PFSK-1 (cell line): ENCODE data around the gene ABCA7.

Experiments
- FOXP2 ChIP-seq: optimal IDR thresholded peaks from 2 replicates; pipeline ENCODE3; 2011; ENCODE audit warnings: borderline replicate concordance, control low read depth, inconsistent platforms; ENCODE audit not compliant: insufficient read depth; ENCODE audit errors: extremely low read length, extremely low read depth
- POLR2AphosphoS5 ChIP-seq: IDR thresholded peaks from 2 replicates; pipeline ENCODE4 v1.6.1; 2012; ENCODE audit warnings: low read depth, mild to moderate bottlenecking, control low read depth, low read length, moderate library complexity
- REST ChIP-seq, 2 experiments: IDR thresholded peaks; 2 replicates each; pipeline versions ENCODE4 v1.6.1 to v1.8.0; 2011 to 2012; ENCODE audit warnings: low read depth in 2 of 2, low read length in 2 of 2, control low read depth in 1 of 2, inconsistent platforms in 1 of 2, mild to moderate bottlenecking in 1 of 2, moderate library complexity in 1 of 2; ENCODE audit not compliant: insufficient read depth in 1 of 2
- SIN3A ChIP-seq: IDR thresholded peaks from 2 replicates; pipeline ENCODE4 v1.6.1; 2012; ENCODE audit warnings: mild to moderate bottlenecking, low read length, moderate library complexity, borderline replicate concordance; ENCODE audit not compliant: insufficient read depth
- TAF1 ChIP-seq: IDR thresholded peaks from 2 replicates; pipeline ENCODE4 v1.6.1; 2012; ENCODE audit warnings: low read length, control low read depth, borderline replicate concordance; ENCODE audit not compliant: insufficient read depth

The ABCA7 gene

DNA sequence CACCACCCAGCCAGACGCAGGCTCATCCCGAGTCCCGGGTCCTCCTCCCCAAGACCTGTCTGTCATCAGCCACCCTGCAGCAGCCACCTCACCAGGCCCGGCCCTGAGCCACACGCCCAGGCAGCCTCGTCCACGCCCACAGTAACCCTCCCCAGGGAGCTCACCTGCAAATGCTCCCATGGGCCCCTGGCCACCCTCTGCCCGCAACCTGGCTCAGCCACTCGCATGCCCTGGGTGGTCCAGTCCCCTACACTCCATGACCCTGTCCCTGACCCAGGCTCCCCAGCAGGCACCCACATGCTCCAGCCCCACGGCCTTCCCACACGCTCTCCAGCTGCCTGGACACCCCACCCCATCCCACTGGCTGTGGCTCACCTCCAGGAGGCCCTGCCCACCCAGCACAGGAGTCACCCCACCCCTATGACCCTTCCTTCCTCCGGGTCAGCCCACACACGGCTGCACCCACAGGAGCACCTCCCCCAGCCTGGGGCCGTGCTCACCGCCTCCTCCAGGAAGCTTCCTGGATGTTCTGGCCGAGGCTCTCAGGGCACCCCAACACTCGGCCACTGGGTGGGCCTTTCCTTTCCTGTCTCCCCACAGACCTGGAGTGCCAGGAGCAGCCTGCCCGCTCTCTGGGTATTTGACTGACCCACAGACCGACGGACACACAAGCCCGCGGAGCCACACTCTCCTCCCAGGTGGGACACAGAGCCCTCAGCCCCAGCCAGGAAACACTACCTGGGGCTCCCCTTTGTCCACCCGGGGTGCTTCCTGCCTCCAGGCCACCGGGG is 22.6 kb upstream of the ABCA7 start:
- no peak for TF ChIP-seq REST (IDR thresholded peaks at IDR 0.05; ENCODE audit: insufficient read depth in 1 of 2, low read depth in 2 of 2, low read length in 2 of 2)
- no peak for TF ChIP-seq TAF1
- no peak for TF ChIP-seq SIN3A

DNA sequence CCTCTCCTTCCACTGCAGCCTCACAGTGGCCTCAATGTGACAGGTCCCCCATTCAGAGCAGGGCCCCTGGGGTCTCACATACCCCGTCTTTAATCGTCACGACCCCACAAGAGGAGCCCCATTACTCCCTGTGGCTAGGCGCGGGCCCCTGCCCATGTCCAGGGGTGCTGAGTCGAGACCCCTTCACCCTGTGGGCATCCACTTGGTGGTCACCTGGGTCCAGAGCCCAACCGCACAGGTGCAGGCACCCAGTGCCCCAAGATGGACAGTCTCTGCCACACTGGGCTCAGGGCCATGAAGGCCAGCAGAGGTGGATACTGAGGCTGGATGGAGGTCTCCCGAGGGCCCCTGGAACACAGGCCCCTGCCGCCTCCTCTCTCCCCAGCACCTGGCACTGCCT is 22.0 kb upstream of the ABCA7 start:
- TF ChIP-seq REST (IDR thresholded peaks at IDR 0.05; ENCODE audit: insufficient read depth in 1 of 2, low read depth in 2 of 2, low read length in 2 of 2) (no peak), TAF1 (no peak), POLR2AphosphoS5 (no peak), SIN3A (no peak), FOXP2 (no peak)

DNA sequence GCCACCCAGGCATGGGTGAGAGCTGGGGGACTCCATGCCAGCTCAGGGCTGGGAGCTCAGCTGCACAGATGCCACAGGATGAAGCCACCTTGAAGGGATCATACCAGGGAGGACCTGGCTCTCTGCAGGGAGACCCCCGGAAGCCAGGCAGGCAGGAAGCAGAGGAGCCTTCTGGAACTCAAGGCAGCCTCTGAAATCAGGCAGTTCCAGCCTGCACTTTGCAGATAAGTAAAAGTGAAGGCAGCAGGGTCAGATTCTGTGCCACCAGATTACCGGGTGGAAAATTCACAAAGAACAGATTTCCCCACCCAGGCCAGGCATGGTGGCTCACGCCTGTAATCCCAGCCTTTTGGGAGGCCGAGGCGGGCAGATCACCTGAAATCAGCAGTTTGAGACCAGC is 21.5 kb upstream of the ABCA7 start:
- TF ChIP-seq REST (IDR thresholded peaks at IDR 0.05; ENCODE audit: insufficient read depth in 1 of 2, low read depth in 2 of 2, low read length in 2 of 2) (no peak), POLR2AphosphoS5 (no peak), SIN3A (no peak), FOXP2 (no peak), TAF1 (no peak)

DNA sequence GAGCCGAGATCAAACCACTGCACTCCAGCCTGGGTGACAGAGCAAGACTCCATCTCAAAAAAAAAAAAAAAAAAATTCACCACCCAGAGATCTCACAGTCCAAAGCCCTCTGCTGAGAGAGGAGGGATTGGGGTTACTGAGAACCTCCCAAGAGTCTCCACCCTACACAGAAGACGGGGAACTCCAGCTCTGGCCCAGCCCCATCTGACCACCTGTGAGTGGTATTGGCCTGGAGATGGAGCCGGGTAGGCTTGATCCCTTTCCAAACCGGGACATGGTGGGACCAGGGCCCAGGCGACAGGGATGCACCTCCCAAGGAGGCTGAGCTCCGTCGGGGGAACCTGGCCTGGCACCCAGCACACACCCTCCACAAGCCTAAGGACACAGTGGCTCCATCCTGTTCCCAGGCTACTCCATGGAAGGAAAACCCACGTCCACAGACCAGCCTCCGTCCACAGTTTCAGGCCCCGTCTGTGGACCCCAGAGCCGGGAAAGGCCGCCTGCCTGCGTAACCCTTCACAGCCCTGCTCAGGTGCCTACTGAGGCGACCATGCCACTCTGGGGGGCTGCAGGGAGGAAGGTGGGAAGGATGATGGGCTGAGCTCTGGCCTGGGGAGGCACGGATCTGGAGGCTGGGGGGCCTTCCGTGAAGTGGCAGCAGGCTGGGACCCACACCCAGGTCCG is 20.8 kb upstream of the ABCA7 start:
- TF ChIP-seq FOXP2 = no peak
- TF ChIP-seq POLR2AphosphoS5 = no peak
- TF ChIP-seq REST (IDR thresholded peaks at IDR 0.05; ENCODE audit: insufficient read depth in 1 of 2, low read depth in 2 of 2, low read length in 2 of 2) = no peak
- TF ChIP-seq SIN3A = no peak

DNA sequence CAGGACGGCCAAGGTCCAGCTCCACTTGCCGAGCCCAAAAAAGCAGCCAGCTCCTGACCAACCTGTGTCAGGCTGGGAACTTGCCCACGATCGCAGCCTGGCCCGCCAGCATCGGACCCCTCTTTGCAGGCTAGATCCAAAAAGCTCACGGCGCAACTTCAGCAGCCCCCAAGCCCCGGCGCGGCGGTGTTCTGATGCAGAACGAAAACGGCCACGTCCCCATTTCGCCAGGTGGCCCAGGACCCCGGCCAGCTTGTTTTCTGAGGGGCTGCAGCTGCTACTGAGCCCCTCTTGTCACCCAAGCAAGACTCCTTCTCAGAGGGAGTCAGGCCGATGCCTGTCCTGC is 20.3 kb upstream of the ABCA7 start:
- TF ChIP-seq POLR2AphosphoS5 (no peak), SIN3A (no peak), REST (IDR thresholded peaks at IDR 0.05; ENCODE audit: insufficient read depth in 1 of 2, low read depth in 2 of 2, low read length in 2 of 2) (no peak), FOXP2 (no peak), TAF1 (no peak)
